NT2/D1 (cell line): ENCODE measurements around the gene SVIP.

ENCODE experiments used
- SUZ12 ChIP-seq: IDR thresholded peaks from 2 replicates; pipeline ENCODE4 v1.6.1; 2011; ENCODE audit not compliant: insufficient read length, insufficient read depth; ENCODE audit errors: extremely low read depth
- YY1 ChIP-seq: IDR thresholded peaks from 2 replicates; pipeline ENCODE4 v1.6.1; 2011; ENCODE audit not compliant: insufficient read length, insufficient read depth
- ZNF274 ChIP-seq: IDR thresholded peaks from 2 replicates; pipeline ENCODE4 v1.6.1; 2011; ENCODE audit warnings: mild to moderate bottlenecking, low read depth, low read length

DNA sequence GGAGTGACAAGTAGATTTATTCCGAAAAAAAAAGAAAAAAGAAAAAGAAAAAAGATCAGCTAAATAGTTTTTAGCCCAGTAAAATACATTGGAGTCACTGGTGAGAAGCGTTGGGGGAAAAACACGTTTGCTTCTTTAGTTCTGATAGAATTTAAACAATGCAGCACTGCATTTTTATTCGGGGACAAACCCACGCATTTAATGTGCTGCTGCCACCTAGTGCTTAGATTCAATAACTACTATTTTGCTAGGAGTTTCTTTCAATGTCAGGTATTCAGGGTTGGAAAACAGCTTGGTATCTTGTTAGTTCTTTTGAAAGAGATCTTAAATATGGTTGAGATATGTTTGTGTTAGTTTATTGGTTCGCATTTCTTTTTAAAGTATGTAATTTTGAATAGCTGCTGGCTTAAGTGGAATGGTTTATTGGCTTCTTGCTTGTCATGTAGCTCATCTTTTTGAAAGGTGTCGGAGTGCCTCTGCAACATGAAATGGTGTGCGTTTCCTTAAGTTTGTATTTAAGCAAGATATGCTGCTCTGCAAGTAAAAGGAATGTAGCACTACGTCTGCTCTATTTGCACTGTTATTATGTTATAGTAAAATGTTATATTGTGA lies 41.9 kb downstream of the SVIP start:
- no peak for TF ChIP-seq ZNF274
- no peak for TF ChIP-seq SUZ12
- no peak for TF ChIP-seq YY1
